ENCODE measurements around the gene TGM3. TPM values are rescaled to one million over a fixed set of nuclear protein-coding genes. Genes with fewer than 3 reads are reported as not detected.

TGM3 gene
- polyA plus RNA-seq, 1 donor from 2014 or later, result 0.24 TPM

DNA sequence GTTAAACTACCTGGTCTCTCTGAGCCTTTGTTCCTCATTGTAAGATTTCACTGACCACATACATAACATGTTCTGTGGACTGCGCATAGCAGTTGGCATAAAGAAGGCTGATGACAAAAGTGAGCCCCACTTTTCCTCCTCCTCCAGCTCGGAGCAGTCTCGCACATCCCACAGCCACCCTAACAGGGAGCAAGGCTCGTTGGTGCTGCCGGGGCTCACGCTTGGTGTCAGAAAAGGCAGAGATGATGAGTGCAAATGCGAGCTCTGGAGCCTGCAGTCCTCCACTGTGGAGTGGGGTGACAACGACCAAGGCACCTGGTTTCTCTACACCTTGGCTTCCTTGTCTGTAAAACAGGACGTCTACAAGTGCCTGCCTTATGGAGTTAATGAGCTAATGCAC, 9.7 kb downstream of the TGM3 start:
- H3K4me3 ChIP-seq (ENCODE audit: low read length), result no peak overlapping the region
- no peaks in the 10 kb centered on the region for H3K36me3 ChIP-seq (ENCODE audit: insufficient read depth, low read length)
- no peaks in the 10 kb centered on the region for H3K27me3 ChIP-seq (ENCODE audit: insufficient read depth, low read depth, low read length)
- no peaks in the 10 kb centered on the region for H3K9me3 ChIP-seq (ENCODE audit: low read length)
- no peak overlapping the region for H3K9ac ChIP-seq (ENCODE audit: low read length)
- no peak overlapping the region for H2AFZ ChIP-seq (ENCODE audit: low read depth, low read length)
- no peaks in the 10 kb centered on the region for H3K9me2 ChIP-seq (ENCODE audit: insufficient read depth, low read length)
- no peaks in the 10 kb centered on the region for H4K20me1 ChIP-seq (ENCODE audit: insufficient read depth)
- no peak overlapping the region for H3K27ac ChIP-seq (ENCODE audit: low read length)
- TF ChIP-seq, protein P1, sequence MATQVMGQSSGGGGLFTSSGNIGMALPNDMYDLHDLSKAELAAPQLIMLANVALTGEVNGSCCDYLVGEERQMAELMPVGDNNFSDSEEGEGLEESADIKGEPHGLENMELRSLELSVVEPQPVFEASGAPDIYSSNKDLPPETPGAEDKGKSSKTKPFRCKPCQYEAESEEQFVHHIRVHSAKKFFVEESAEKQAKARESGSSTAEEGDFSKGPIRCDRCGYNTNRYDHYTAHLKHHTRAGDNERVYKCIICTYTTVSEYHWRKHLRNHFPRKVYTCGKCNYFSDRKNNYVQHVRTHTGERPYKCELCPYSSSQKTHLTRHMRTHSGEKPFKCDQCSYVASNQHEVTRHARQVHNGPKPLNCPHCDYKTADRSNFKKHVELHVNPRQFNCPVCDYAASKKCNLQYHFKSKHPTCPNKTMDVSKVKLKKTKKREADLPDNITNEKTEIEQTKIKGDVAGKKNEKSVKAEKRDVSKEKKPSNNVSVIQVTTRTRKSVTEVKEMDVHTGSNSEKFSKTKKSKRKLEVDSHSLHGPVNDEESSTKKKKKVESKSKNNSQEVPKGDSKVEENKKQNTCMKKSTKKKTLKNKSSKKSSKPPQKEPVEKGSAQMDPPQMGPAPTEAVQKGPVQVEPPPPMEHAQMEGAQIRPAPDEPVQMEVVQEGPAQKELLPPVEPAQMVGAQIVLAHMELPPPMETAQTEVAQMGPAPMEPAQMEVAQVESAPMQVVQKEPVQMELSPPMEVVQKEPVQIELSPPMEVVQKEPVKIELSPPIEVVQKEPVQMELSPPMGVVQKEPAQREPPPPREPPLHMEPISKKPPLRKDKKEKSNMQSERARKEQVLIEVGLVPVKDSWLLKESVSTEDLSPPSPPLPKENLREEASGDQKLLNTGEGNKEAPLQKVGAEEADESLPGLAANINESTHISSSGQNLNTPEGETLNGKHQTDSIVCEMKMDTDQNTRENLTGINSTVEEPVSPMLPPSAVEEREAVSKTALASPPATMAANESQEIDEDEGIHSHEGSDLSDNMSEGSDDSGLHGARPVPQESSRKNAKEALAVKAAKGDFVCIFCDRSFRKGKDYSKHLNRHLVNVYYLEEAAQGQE (IDR thresholded peaks at IDR 0.05; ENCODE audit: borderline replicate concordance), result no peak
- TF ChIP-seq POLR2AphosphoS5 (IDR thresholded peaks at IDR 0.05), result no peak
- TF ChIP-seq, protein P2, sequence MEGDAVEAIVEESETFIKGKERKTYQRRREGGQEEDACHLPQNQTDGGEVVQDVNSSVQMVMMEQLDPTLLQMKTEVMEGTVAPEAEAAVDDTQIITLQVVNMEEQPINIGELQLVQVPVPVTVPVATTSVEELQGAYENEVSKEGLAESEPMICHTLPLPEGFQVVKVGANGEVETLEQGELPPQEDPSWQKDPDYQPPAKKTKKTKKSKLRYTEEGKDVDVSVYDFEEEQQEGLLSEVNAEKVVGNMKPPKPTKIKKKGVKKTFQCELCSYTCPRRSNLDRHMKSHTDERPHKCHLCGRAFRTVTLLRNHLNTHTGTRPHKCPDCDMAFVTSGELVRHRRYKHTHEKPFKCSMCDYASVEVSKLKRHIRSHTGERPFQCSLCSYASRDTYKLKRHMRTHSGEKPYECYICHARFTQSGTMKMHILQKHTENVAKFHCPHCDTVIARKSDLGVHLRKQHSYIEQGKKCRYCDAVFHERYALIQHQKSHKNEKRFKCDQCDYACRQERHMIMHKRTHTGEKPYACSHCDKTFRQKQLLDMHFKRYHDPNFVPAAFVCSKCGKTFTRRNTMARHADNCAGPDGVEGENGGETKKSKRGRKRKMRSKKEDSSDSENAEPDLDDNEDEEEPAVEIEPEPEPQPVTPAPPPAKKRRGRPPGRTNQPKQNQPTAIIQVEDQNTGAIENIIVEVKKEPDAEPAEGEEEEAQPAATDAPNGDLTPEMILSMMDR (IDR thresholded peaks at IDR 0.05; ENCODE audit: poor library complexity, severe bottlenecking), result no peak
- no peak for TF ChIP-seq RAD21 (conservative IDR thresholded peaks at IDR 0.05)
- no peak for TF ChIP-seq MXI1 (conservative IDR thresholded peaks at IDR 0.05; ENCODE audit: poor library complexity, severe bottlenecking)
- H3F3A ChIP-seq (ENCODE audit: insufficient read depth, low read length, poor library complexity, severe bottlenecking), result no peaks in the 10 kb centered on the region
- H3K4me2 ChIP-seq (ENCODE audit: low read length), result no peak overlapping the region
- H3K79me2 ChIP-seq (replicated peaks; ENCODE audit: insufficient read depth, low read length), result no peaks in the 10 kb centered on the region

DNA sequence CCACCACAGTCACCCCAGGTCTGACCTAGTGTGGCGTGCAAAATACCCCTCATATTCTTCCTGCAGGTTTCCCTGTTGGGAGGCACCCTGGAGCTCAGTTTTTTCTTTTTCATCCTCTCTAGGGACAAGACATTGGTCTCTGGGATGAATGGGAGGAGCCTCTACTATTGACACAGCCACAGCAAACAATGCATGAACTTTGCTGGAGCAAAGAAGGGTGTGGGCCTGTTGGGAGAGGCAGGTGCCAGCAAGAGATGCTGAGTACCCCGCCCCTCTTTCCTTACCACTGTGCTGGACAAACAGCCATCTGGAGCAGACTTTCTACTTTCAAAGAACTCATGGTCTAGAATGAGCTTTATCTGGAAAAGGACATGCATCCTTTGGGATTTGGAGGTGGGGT, 10.1 kb downstream of the TGM3 start:
- Histone ChIP-seq H3F3A (ENCODE audit: insufficient read depth, low read length, poor library complexity, severe bottlenecking) (no peaks in the 10 kb centered on the region), H3K36me3 (ENCODE audit: insufficient read depth, low read length) (no peaks in the 10 kb centered on the region), H3K4me2 (ENCODE audit: low read length) (no peak overlapping the region), H2AFZ (ENCODE audit: low read depth, low read length) (no peak overlapping the region), H3K9me3 (ENCODE audit: low read length) (no peaks in the 10 kb centered on the region), H3K79me2 (replicated peaks; ENCODE audit: insufficient read depth, low read length) (no peaks in the 10 kb centered on the region), H3K27me3 (ENCODE audit: insufficient read depth, low read depth, low read length) (no peaks in the 10 kb centered on the region), H3K27ac (ENCODE audit: low read length) (no peak overlapping the region), H3K4me3 (ENCODE audit: low read length) (no peak overlapping the region), H4K20me1 (ENCODE audit: insufficient read depth) (no peaks in the 10 kb centered on the region), H3K9ac (ENCODE audit: low read length) (no peak overlapping the region), H3K9me2 (ENCODE audit: insufficient read depth, low read length) (no peaks in the 10 kb centered on the region)
- TF ChIP-seq, protein P2 (IDR thresholded peaks at IDR 0.05; ENCODE audit: poor library complexity, severe bottlenecking), result no peak
- TF ChIP-seq EZH2 (IDR thresholded peaks at IDR 0.05; ENCODE audit: borderline replicate concordance, insufficient read depth, low read length, poor library complexity, severe bottlenecking) (no peak), MXI1 (conservative IDR thresholded peaks at IDR 0.05; ENCODE audit: poor library complexity, severe bottlenecking) (no peak), RAD21 (conservative IDR thresholded peaks at IDR 0.05) (no peak), SMC3 (conservative IDR thresholded peaks at IDR 0.05; ENCODE audit: poor library complexity) (no peak), TAF1 (IDR thresholded peaks at IDR 0.05; ENCODE audit: low read depth) (no peak), EP300 (conservative IDR thresholded peaks at IDR 0.05; ENCODE audit: poor library complexity, severe bottlenecking) (no peak), POLR2AphosphoS5 (IDR thresholded peaks at IDR 0.05) (no peak)
- TF ChIP-seq, protein P1 (IDR thresholded peaks at IDR 0.05; ENCODE audit: borderline replicate concordance), result no peak

Measured in neural cell (in vitro differentiated cells).